ENCODE measurements around the gene CA10.

The CA10 gene

GRCh38 chr17:51971121-51971520 is 187.4 kb downstream of the CA10 start:
- Histone ChIP-seq H3K4me1 (no peaks in the 10 kb centered on the region), H3K9me3 (no peaks in the 10 kb centered on the region), H3K4me3 (ENCODE audit: low read depth, low read length) (no peak overlapping the region), H3K27me3 (no peaks in the 10 kb centered on the region), H3K36me3 (no peaks in the 10 kb centered on the region)
- DNase-seq = no peak
- TF ChIP-seq CTCF (IDR thresholded peaks at IDR 0.05; ENCODE audit: low read depth, low read length) = no peak

- TF ChIP-seq CTCF (IDR thresholded peaks at IDR 0.05; ENCODE audit: low read depth, low read length) = no peak
- no peaks in the 10 kb centered on the region for H3K36me3 ChIP-seq
- DNase-seq = no peak
- H3K27me3 ChIP-seq = no peaks in the 10 kb centered on the region
- H3K4me3 ChIP-seq (ENCODE audit: low read depth, low read length) = no peak overlapping the region
- H3K4me1 ChIP-seq = no peaks in the 10 kb centered on the region
- no peaks in the 10 kb centered on the region; the same call in 1 of the 2 replicates for H3K9me3 ChIP-seq
Measured at GRCh38 chr17:51961689-51962088, 196.8 kb downstream of the CA10 start.

- TF ChIP-seq CTCF (IDR thresholded peaks at IDR 0.05; ENCODE audit: low read depth, low read length) = no peak
- Histone ChIP-seq H3K4me1 (no peaks in the 10 kb centered on the region), H3K9me3 (no peaks in the 10 kb centered on the region), H3K27me3 (no peaks in the 10 kb centered on the region), H3K4me3 (ENCODE audit: low read depth, low read length) (no peak overlapping the region), H3K36me3 (no peaks in the 10 kb centered on the region)
- DNase-seq = no peak
Measured at GRCh38 chr17:51957786-51958185, 200.7 kb downstream of the CA10 start.

- no peaks in the 10 kb centered on the region for H3K4me1 ChIP-seq
- H3K4me3 ChIP-seq (ENCODE audit: low read depth, low read length) = no peak overlapping the region
- TF ChIP-seq CTCF (IDR thresholded peaks at IDR 0.05; ENCODE audit: low read depth, low read length) = no peak
- no peaks in the 10 kb centered on the region for H3K27me3 ChIP-seq
- no peaks in the 10 kb centered on the region for H3K9me3 ChIP-seq
- H3K36me3 ChIP-seq = no peaks in the 10 kb centered on the region
- no peak for DNase-seq
Measured at GRCh38 chr17:51955245-51955644, 203.3 kb downstream of the CA10 start.

- Histone ChIP-seq H3K36me3 (no peaks in the 10 kb centered on the region), H3K9me3 (no peaks in the 10 kb centered on the region), H3K27me3 (no peaks in the 10 kb centered on the region)
Measured at GRCh38 chr17:51954232-51954765, 204.2 kb downstream of the CA10 start.

More at GRCh38 chr17:51954232-51954765, 204.2 kb downstream of the CA10 start:
- Histone ChIP-seq H3K4me1 (no peaks in the 10 kb centered on the region), H3K4me3 (ENCODE audit: low read depth, low read length) (no peak overlapping the region)
- no peak for TF ChIP-seq CTCF (IDR thresholded peaks at IDR 0.05; ENCODE audit: low read depth, low read length)
- DNase-seq = no peak
